CD4-positive, alpha-beta memory T cell (primary cell): Measurements from ENCODE around the gene AK1. TPM values are rescaled to one million over a fixed set of nuclear protein-coding genes. Genes with fewer than 3 reads are reported as not detected.
A peak's percentile ranks its signal among the peaks of the same experiment; 100 is the strongest.
"Not testable (repeated sequence)": the region's sequence is repeated elsewhere in the genome, so short reads cannot be mapped to it uniquely, and the experiment has no call there.

ENCODE experiments used
- CTCF ChIA-PET: fragments of 350-600 bp; sonication (Branson Sonifier 250); formaldehyde crosslinking; loops from one replicate; lab custom pipeline; 2021; ENCODE audit warnings: inconsistent platforms; ENCODE audit not compliant: partially characterized antibody; lab: Charles Lee
- POLR2A ChIA-PET: fragments of 350-600 bp; sonication (Branson Sonifier 250); formaldehyde crosslinking; loops from one replicate; lab custom pipeline; 2021; ENCODE audit not compliant: partially characterized antibody; lab: Charles Lee
- DNase-seq, 5 donors: peaks; one replicate each; pipeline versions ENCODE4 v3.0.0 to v3.0.0-alpha.2; 2020 to 2022; ENCODE audit warnings: mixed read lengths in 1 of 5
- H3K27ac ChIP-seq: one replicate; pipeline ENCODE4 v1.7.0; 2013; ENCODE audit warnings: low read depth, low read length
- H3K27me3 ChIP-seq: 2 replicates; pipeline ENCODE4 v1.7.0; 2013; ENCODE audit warnings: mild to moderate bottlenecking, low read length, moderate library complexity; ENCODE audit not compliant: insufficient read depth
- H3K36me3 ChIP-seq: 2 replicates; pipeline ENCODE4 v1.7.0; 2013; ENCODE audit warnings: mild to moderate bottlenecking, low read length, moderate library complexity; ENCODE audit not compliant: insufficient read depth
- H3K4me1 ChIP-seq: 2 replicates; pipeline ENCODE4 v1.7.0; 2013; ENCODE audit warnings: mild to moderate bottlenecking, low read length, moderate library complexity; ENCODE audit not compliant: insufficient read depth
- H3K4me3 ChIP-seq, 2 donors: one replicate each; pipeline ENCODE4 v1.7.0; 2013; ENCODE audit warnings: low read length in 2 of 2, mild to moderate bottlenecking in 1 of 2
- H3K9me3 ChIP-seq, 2 donors: one replicate each; pipeline ENCODE4 v1.7.0; 2013; ENCODE audit warnings: low read length in 2 of 2, control low read depth in 1 of 2; ENCODE audit not compliant: control insufficient read depth in 1 of 2
- H3K27ac Mint-ChIP-seq, 7 donors: one replicate each; pipeline ENCODE4 v1.8.0; 2020 to 2021; ENCODE audit warnings: mixed read lengths in 7 of 7, mild to moderate bottlenecking in 6 of 7, inconsistent platforms in 3 of 7, moderate library complexity in 3 of 7
- H3K27me3 Mint-ChIP-seq, 2 donors: one replicate each; pipeline ENCODE4 v1.8.0; 2020 to 2021; ENCODE audit warnings: mixed read lengths in 2 of 2
- H3K36me3 Mint-ChIP-seq, 2 donors: one replicate each; pipeline ENCODE4 v1.8.0; 2020 to 2021; ENCODE audit warnings: mixed read lengths in 2 of 2, inconsistent platforms in 1 of 2, mild to moderate bottlenecking in 1 of 2
- H3K4me1 Mint-ChIP-seq, 4 donors: one replicate each; pipeline ENCODE4 v1.8.0; 2020 to 2021; ENCODE audit warnings: mixed read lengths in 4 of 4, mild to moderate bottlenecking in 1 of 4
- H3K4me3 Mint-ChIP-seq, 8 donors: one replicate each; pipeline ENCODE4 v1.8.0; 2020 to 2021; ENCODE audit warnings: mixed read lengths in 8 of 8, mild to moderate bottlenecking in 7 of 8, moderate library complexity in 6 of 8, inconsistent platforms in 3 of 8
- H3K9me3 Mint-ChIP-seq, 8 donors: one replicate each; pipeline ENCODE4 v1.8.0; 2020 to 2021; ENCODE audit warnings: mixed read lengths in 8 of 8, mild to moderate bottlenecking in 5 of 8, inconsistent platforms in 3 of 8, moderate library complexity in 1 of 8
- intact Hi-C: fragments of 100-400 bp; cut with micrococcal nuclease; formaldehyde crosslinking; loops from one replicate; pipeline ENCODE4 v1.15.1; 2023
- polyA plus RNA-seq, 2 donors: library from polyadenylated mRNA; unstranded; fragments of 300-500 nt; fragmentation: Illumina TruSeq; gene quantifications; one replicate each; pipeline ENCODE4 v1.2.3, GENCODE V29; 2021
- total RNA-seq, 2 experiments: library from RNA; stranded (reverse); gene quantifications; one replicate each; pipeline ENCODE4 v1.2.3, GENCODE V29; 2021

The AK1 gene
- total and polyA plus RNA-seq, 4 experiments from 2014 or later: 0.53 to 62.7 (median 58.1) TPM; not detected in 1

DNA sequence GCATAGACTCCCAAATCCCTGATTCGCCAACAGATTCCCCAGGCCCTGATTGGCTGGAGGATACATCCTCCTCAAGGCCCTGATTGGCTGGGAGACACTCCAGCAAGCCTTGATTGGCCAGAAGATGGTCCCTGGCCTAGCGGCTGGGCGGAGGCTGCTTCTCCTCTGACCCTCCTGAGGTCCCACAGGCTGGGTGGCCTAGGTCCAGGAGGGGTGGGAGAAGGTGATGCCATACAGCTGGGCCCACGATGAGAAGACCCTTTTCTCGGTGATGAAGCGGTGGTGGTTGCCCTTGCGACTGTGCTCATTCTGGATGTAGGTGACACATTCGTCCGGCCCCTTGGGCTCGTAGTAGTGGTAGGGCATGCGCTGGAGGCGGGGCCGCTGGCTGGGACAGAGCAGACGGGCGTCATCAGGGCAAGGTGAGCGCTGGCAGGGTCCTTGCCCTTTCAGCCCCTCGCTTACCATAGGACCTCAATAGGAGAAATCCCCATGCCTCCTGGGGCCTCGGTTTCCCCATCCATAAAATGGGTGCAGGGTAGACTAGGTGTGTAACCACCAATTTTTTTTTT lies 9.0 kb upstream of the AK1 start:
- Histone ChIP-seq H3K27ac (no peak overlapping the region), H3K4me1 (no peaks in the 10 kb centered on the region), H3K9me3 (no peaks in the 10 kb centered on the region), H3K27me3 (no peaks in the 10 kb centered on the region), H3K36me3 (peaks cover 43% of the 10 kb centered on the region), H3K4me3 (no peak overlapping the region)
- no peaks in the 10 kb centered on the region for H3K9me3 Mint-ChIP-seq
- ChIA-PET CTCF (no interaction called here), POLR2A (interaction anchor here (1.5 kb wide), 1 partner anchor 18 kb away, joined by 5 read pairs; no protein-coding TSS in a partner anchor)
- peaks cover 0 to 20% (median 13%) of the 10 kb centered on the region in 4 donors for H3K4me1 Mint-ChIP-seq
- H3K36me3 Mint-ChIP-seq: peaks cover 24 to 65% of the 10 kb centered on the region in 2 donors
- DNase-seq: peak in 1 of 5 donors; percentile 5
- intact Hi-C loops: no loop called here
- no peak overlapping the region for H3K4me3 Mint-ChIP-seq
- peak overlapping the region in 4 of 7 donors; percentile 12 to 57 (median 26) for H3K27ac Mint-ChIP-seq
- H3K27me3 Mint-ChIP-seq: no peaks in the 10 kb centered on the region

DNA sequence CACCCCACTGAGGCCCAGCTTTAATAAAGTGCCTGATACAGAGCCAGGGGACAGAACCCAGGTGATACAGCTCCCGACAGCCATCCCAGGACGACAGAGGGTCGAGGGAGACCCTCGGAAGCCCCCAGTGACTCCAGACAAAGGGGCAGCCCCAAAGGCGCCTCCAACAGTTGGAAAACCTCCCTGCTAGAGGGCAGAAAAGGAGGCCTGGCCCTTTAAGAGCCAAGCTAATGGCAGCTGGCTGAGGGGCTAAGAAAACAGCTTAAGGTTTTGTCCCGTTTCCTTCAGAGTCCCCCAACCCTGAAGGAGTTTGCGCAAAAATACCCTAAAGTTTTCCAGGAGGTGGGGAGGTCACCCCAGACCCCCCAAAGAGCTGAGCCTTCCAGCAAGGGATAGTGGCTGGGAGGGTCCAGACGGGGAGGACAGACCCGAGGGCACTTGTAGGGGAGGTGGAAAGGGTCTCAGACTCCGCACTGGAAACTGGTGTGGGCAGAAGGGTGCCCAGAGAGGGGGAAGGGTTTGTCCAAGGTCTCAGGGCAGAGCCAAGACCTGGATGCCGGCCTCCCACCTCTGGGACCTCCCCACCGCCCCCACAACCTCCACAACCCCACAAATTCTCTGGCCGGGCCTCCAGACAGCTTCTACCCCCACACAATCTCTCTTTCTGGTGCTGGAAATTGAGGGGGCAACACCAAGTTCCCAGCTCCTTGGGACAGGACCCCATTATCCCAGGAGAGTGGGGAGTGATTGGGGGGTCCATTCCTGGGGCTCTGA lies 8.2 kb upstream of the AK1 start:
- POLR2A ChIA-PET: interaction anchor here (0.9 to 1.5 kb wide), 2 partner anchors 19 to 30 kb away, joined by 3 to 5 read pairs; no protein-coding TSS in a partner anchor
- Mint-ChIP-seq H3K36me3 (peaks cover 17 to 57% of the 10 kb centered on the region in 2 donors), H3K4me3 (no peak overlapping the region)

DNA sequence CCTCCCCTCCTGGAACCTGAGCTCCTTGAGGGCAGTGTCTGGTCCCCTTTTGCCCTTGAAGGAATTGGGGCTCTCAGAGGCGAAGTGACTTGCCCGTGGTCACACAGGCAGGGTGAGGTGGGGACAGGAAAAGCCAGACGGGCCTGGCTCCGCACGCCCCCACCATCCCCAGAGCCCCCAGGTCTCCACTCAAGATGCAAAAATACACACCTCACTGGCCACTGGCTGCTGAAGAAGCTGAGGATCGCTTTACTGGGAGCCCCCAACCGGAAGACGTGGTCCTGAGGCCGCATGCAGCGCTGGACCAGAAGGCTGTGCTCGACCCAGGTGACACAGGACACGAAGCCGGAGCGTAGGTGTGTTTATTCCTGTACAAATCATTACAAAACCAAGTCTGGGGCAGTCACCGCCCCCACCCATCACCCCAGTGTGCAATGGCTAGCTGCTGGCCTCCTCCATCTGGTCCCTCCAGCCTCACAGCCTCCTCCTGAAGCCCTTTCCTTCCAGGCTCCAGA lies 7.6 kb upstream of the AK1 start:
- Histone ChIP-seq H3K36me3 (peaks cover 32% of the 10 kb centered on the region), H3K4me1 (no peaks in the 10 kb centered on the region), H3K4me3 (no peak overlapping the region), H3K9me3 (no peaks in the 10 kb centered on the region), H3K27ac (no peak overlapping the region), H3K27me3 (no peaks in the 10 kb centered on the region)
- Mint-ChIP-seq H3K36me3 (peaks cover 17 to 51% of the 10 kb centered on the region in 2 donors), H3K9me3 (no peaks in the 10 kb centered on the region), H3K4me1 (peaks cover 0 to 13% (median 9%) of the 10 kb centered on the region in 4 donors), H3K27me3 (no peaks in the 10 kb centered on the region), H3K27ac (peak overlapping the region in 3 of 7 donors; percentile 52 to 73 (median 57)), H3K4me3 (no peak overlapping the region)
- no peak for DNase-seq
- intact Hi-C loops: no loop called here
- CTCF ChIA-PET: interaction anchor here (0.9 to 1.3 kb wide), 2 partner anchors 13 to 150 kb away, joined by 3 read pairs; partner anchors contain the start of gene TOR2A
- POLR2A ChIA-PET: interaction anchor here (0.9 to 1.5 kb wide), 2 partner anchors 20 to 31 kb away, joined by 3 to 5 read pairs; no protein-coding TSS in a partner anchor

More for the DNA sequence above, 8.2 kb upstream of the AK1 start:
- peaks cover 39% of the 10 kb centered on the region for H3K36me3 ChIP-seq
- no peaks in the 10 kb centered on the region for H3K27me3 ChIP-seq
- Mint-ChIP-seq H3K9me3 (no peaks in the 10 kb centered on the region), H3K27me3 (no peaks in the 10 kb centered on the region), H3K4me1 (peaks cover 0 to 15% (median 11%) of the 10 kb centered on the region in 4 donors), H3K27ac (peak overlapping the region in 4 of 7 donors; percentile 2 to 73 (median 44))
- intact Hi-C loops: no loop called here
- no peak overlapping the region for H3K27ac ChIP-seq
- no peak overlapping the region for H3K4me3 ChIP-seq
- DNase-seq: no peak
- no peaks in the 10 kb centered on the region for H3K9me3 ChIP-seq
- CTCF ChIA-PET: interaction anchor here (0.9 to 1.3 kb wide), 2 partner anchors 14 to 151 kb away, joined by 3 read pairs; partner anchors contain the start of gene TOR2A
- H3K4me1 ChIP-seq: no peaks in the 10 kb centered on the region

DNA sequence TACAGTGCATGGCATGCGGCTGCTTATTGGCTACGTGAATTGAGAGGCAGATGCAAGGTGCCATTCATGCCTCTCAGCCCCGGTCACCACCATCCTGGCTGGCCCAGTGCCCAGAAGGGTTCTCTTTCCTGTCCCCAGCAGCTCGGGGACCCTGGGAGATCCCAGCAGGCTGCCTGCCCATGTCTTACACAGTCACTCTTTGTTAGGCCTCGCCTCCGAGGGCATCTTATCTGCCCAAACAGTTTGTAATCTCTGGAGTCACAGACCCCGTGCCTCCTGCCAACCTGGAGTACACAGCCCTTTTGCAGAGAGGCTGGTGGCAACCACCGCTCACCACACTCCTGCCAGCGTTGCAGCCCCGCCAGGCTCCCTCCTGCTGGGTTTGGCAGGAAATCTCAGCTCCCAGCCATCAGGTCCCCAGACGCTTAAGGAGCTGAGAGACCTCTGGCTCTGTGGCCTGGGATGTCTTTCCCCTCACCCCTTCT lies 7.0 kb upstream of the AK1 start:
- Mint-ChIP-seq H3K27me3 (no peaks in the 10 kb centered on the region), H3K4me1 (peaks cover 0 to 13% (median 9%) of the 10 kb centered on the region in 4 donors), H3K36me3 (peaks cover 17 to 48% of the 10 kb centered on the region in 2 donors), H3K9me3 (no peaks in the 10 kb centered on the region), H3K27ac (peak overlapping the region in 4 of 7 donors; percentile 19 to 72 (median 51)), H3K4me3 (no peak overlapping the region)
- Histone ChIP-seq H3K4me1 (no peaks in the 10 kb centered on the region), H3K4me3 (no peak overlapping the region), H3K9me3 (no peaks in the 10 kb centered on the region), H3K27me3 (no peaks in the 10 kb centered on the region), H3K36me3 (peaks cover 28% of the 10 kb centered on the region), H3K27ac (no peak overlapping the region)
- intact Hi-C loops: no loop called here
- DNase-seq: no peak
- ChIA-PET POLR2A (no interaction called here), CTCF (interaction anchor here (1.3 kb wide), 1 partner anchor 150 kb away, joined by 3 read pairs; the partner anchor contains the start of gene TOR2A)

DNA sequence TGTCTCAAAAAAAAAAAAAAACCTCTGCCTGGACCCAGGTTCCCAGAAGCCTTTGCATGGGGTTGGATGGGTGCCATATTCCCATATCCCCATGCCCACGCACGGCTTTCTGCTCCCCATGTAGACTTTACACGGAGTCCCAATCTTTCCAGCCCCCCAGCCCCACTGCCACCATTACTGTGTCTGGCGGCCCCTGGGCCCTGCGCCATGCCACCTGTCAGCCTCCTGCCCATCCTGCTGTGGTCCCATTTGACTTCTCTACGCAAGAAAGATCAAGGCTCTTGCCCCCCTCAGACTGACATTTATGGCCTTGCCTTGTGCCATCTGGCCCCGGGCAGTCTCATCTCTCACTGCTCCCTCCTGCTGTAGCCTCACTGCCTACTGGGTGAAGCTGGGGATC lies 6.5 kb upstream of the AK1 start:
- no peak overlapping the region for H3K27ac ChIP-seq
- H3K4me1 Mint-ChIP-seq: peaks cover 0 to 16% (median 9%) of the 10 kb centered on the region in 4 donors
- ChIA-PET POLR2A (no interaction called here), CTCF (interaction anchor here (3.1 kb wide), 1 partner anchor 38 kb away, joined by 12 read pairs; no protein-coding TSS in a partner anchor)
- peaks cover 28% of the 10 kb centered on the region for H3K36me3 ChIP-seq
- no peaks in the 10 kb centered on the region for H3K9me3 Mint-ChIP-seq
- H3K27me3 Mint-ChIP-seq: no peaks in the 10 kb centered on the region
- H3K9me3 ChIP-seq: no peaks in the 10 kb centered on the region
- intact Hi-C loops: loop anchor here (2.0 kb wide), 1 partner anchor 21 kb away; no protein-coding TSS in a partner anchor
- H3K27me3 ChIP-seq: no peaks in the 10 kb centered on the region
- H3K4me3 ChIP-seq: no peak overlapping the region
- H3K4me3 Mint-ChIP-seq: no peak overlapping the region
- no peaks in the 10 kb centered on the region for H3K4me1 ChIP-seq
- H3K27ac Mint-ChIP-seq: peak overlapping the region in 5 of 7 donors; percentile 19 to 72 (median 52)
- peaks cover 17 to 48% of the 10 kb centered on the region in 2 donors for H3K36me3 Mint-ChIP-seq
- DNase-seq: no peak

DNA sequence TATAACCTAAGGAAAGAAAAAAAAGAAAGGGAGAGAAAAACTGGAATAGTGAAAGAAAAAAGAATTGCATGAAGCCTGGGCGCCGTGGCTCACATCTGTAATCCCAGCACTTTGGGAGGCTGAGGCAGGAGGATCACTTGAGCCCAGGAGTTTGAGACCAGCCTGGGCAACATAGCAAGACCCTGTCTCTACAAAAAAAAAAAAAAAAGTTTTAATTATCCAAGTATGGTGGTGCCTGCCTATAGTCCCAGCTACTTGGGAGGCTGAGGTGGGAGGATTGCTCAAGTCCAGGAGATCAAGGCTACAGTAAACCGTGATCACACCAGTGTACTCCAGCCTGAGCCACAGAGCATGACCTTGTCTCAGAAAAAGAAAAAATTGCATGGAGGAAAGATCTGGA lies 4.2 kb upstream of the AK1 start:
- H3K9me3 ChIP-seq, H3K4me3 ChIP-seq, H3K27me3 Mint-ChIP-seq, H3K4me3 Mint-ChIP-seq, H3K9me3 Mint-ChIP-seq, DNase-seq, H3K27ac ChIP-seq, H3K27me3 ChIP-seq: not testable (repeated sequence)
- Histone ChIP-seq H3K4me1 (peaks cover 11% of the 10 kb centered on the region), H3K36me3 (peaks cover 14% of the 10 kb centered on the region)
- H3K36me3 Mint-ChIP-seq: peaks cover 12 to 34% of the 10 kb centered on the region in 2 donors
- intact Hi-C loops: loop anchor here (2.0 kb wide), 1 partner anchor 23 kb away; no protein-coding TSS in a partner anchor
- peak overlapping the region in 2 of 7 donors; percentile 15 to 70 for H3K27ac Mint-ChIP-seq
- ChIA-PET CTCF (interaction anchor here (1.5 to 3.1 kb wide), 3 partner anchors 12 to 41 kb away, joined by 6 to 16 read pairs (median 12); no protein-coding TSS in a partner anchor), POLR2A (interaction anchor here (1.0 kb wide), 2 partner anchors 17 to 18 kb away, joined by 3 to 4 read pairs; partner anchors contain the start of gene ST6GALNAC6)
- peaks cover 3 to 29% (median 14%) of the 10 kb centered on the region in 4 donors for H3K4me1 Mint-ChIP-seq
